DND-41 (cell line): ENCODE data around the gene HCN1.

ENCODE experiments used
- EZH2 ChIP-seq: IDR thresholded peaks from 3 replicates; pipeline ENCODE4 v1.6.1; 2012; ENCODE audit warnings: borderline replicate concordance, low read depth, mild to moderate bottlenecking, moderate library complexity, low read length, inconsistent platforms; ENCODE audit not compliant: severe bottlenecking
- TF ChIP-seq, protein P1 (sequence below): IDR thresholded peaks from 2 replicates; pipeline ENCODE4 v1.5.1; 2012; ENCODE audit warnings: borderline replicate concordance, low read length, moderate library complexity, mild to moderate bottlenecking; ENCODE audit not compliant: poor library complexity, severe bottlenecking; ENCODE audit errors: extremely low read depth

DNA sequence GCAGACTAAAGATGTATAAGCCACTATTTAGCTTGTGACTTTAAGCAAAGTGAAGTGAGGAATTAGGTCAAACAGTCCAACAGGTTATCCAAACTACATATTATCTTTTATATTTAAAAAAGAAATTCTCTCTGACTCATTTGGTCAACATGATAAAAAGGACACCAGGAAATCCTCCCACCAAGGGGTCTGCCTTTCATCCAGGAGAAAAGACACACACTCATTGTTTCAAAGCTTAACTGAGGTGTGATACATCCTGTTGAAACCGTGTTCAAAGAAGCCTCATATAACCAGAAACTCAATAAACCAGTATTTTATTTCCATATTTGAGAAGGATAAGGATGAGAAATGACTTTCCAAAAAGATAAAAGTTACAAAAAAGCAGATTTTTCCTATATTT is 417.1 kb downstream of the HCN1 start:
- TF ChIP-seq, protein P1, sequence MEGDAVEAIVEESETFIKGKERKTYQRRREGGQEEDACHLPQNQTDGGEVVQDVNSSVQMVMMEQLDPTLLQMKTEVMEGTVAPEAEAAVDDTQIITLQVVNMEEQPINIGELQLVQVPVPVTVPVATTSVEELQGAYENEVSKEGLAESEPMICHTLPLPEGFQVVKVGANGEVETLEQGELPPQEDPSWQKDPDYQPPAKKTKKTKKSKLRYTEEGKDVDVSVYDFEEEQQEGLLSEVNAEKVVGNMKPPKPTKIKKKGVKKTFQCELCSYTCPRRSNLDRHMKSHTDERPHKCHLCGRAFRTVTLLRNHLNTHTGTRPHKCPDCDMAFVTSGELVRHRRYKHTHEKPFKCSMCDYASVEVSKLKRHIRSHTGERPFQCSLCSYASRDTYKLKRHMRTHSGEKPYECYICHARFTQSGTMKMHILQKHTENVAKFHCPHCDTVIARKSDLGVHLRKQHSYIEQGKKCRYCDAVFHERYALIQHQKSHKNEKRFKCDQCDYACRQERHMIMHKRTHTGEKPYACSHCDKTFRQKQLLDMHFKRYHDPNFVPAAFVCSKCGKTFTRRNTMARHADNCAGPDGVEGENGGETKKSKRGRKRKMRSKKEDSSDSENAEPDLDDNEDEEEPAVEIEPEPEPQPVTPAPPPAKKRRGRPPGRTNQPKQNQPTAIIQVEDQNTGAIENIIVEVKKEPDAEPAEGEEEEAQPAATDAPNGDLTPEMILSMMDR = no peak
- no peak for TF ChIP-seq EZH2
